Fibroblast of lung (primary cell): ENCODE results near the gene CSF2RB.

Experiments
- CTCF ChIP-seq, 2 donors: IDR thresholded peaks in 1 of 2; conservative IDR thresholded peaks in 1 of 2; 1 replicate in 1 of 2; 2 replicates in 1 of 2; pipeline ENCODE4 v1.5.1; 2011 to 2012; ENCODE audit warnings: low read length in 2 of 2, control low read depth in 1 of 2, inconsistent platforms in 1 of 2, low read depth in 1 of 2, mild to moderate bottlenecking in 1 of 2
- EZH2 ChIP-seq: IDR thresholded peaks from 2 replicates; pipeline ENCODE4 v1.5.1; 2012; ENCODE audit warnings: low read length, control low read depth, mild to moderate bottlenecking; ENCODE audit errors: missing control alignments

GRCh38 chr22:36951746-36952145 is 38.3 kb downstream of the CSF2RB start:
- TF ChIP-seq CTCF (conservative IDR thresholded peaks at IDR 0.05 in 1 of 2, IDR thresholded peaks at IDR 0.05 in 1 of 2; ENCODE audit: low read depth in 1 of 2, low read length in 2 of 2) (no peak), EZH2 (no peak)
